Stimulated activated CD4-positive, alpha-beta T cell treated with anti-CD3 and anti-CD28 coated beads, Interleukin-2, amount 100 ng/mL, for 48 hours (primary cell): ENCODE measurements around the gene AQP5.

ENCODE experiments used
- DNase-seq, 2 donors: peaks; one replicate each; pipeline ENCODE4 v3.0.0-alpha.2; 2020

The AQP5 gene

GRCh38 chr12:49932533-49933130 is 29.0 kb upstream of the AQP5 start:
- no peak for DNase-seq

- DNase-seq: no peak
Observed at GRCh38 chr12:49933796-49934195, 27.9 kb upstream of the AQP5 start.

DNA sequence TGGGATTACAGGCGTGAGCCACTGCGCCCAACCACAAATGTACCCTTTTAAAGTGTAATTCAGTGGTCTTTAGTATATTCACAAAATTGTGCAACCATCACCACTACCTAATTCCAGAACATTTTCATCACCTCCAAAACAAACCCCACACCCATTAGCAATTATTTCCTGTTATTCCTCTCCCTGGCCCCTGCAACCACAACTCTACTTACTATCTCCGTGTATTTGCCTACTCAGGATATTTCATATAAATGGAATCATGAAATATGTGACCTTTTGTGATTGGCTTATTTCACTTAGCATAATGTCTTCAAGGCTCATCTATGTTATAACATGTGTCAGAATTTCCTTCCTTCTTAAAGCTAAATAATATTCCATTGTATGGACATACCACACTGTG is 27.2 kb upstream of the AQP5 start:
- DNase-seq: no peak

DNA sequence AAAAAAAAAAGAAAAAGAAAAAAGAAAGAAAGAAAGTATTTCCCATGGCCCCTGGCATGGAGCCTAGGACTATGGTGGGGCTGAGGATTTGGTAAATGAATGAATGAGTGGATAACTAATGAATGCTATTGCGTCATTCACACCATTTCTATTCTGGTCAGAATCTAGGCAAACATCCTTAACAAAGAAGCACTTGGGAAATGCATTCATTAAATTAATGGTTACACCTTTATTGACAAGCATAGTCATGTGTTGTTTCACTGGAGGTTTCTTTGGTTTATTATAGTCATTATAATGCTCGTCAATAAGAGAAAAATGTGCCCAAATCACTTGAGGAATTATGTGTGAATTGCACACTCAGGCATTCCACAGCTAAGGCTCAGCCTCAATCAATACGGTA is 24.7 kb upstream of the AQP5 start:
- DNase-seq: no peak

DNA sequence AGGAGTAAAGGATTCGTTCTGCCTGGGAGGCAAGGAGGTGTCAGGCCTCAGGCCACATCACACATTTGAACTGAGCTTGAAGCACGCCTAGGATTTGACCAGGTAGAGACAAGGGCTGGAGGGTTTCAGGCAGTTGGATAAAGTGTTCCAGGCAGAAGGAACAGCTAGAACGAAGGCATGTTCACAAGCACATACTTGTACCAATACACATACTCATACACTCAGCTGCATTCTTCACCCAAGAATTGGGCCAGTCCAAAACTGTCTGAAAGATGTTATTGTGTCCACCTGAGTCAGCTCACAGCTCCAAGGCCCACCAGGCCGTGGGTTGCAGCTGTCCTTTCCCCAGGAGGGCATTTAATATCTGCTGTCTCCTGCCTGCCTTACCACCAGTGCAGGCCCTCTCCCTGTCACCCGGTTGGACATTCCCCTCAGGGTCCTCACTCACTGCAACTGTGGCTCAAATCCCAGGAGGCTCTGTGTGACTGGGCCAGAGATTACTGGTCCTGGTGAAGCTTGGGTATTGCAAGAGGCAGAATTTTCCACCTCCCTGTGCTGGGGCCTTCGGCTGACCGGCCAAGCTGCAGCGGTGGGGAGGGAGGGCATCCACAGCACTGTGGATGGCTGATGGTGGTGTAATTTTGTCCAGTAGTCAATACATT is 23.9 kb upstream of the AQP5 start:
- DNase-seq: no peak

DNA sequence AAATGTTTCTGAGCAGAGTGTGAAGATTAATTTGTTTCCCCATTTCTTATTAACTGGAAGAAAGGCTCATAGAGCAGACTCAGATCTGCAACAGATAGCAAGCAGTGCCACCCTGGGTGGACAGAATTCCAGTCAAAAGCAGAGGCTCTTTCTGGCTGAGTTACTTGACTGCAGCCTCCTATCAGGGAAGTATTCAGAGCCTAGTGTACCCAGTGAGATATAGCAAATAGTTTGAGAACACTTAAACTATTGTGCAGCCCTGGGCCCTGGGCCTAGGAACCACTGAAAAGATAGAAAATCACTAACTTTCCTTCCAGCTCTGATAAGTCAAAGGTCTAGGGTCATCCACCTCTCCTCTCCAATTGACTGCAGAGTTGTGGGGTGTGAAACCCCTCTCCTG is 22.4 kb upstream of the AQP5 start:
- DNase-seq: no peak

DNA sequence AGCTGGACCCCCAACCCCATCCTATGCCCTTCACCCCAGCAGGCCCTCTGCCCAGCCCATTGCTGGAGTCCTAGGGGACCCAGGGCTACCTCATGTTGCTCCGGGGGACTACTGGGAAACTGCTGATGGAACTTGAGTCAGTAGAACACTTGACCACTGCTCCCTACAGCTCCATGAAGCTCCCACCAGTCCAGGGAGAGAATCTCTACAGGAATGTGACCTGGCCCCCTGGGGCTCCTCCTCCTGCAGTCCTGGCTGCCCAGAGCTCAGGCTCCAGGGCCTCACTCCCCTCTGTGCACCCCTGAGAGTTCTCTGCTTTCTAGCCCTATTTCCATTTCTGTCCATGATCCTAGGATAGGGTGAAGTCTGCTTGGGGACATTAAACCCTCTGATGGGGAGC is 22.0 kb upstream of the AQP5 start:
- DNase-seq: no peak

DNA sequence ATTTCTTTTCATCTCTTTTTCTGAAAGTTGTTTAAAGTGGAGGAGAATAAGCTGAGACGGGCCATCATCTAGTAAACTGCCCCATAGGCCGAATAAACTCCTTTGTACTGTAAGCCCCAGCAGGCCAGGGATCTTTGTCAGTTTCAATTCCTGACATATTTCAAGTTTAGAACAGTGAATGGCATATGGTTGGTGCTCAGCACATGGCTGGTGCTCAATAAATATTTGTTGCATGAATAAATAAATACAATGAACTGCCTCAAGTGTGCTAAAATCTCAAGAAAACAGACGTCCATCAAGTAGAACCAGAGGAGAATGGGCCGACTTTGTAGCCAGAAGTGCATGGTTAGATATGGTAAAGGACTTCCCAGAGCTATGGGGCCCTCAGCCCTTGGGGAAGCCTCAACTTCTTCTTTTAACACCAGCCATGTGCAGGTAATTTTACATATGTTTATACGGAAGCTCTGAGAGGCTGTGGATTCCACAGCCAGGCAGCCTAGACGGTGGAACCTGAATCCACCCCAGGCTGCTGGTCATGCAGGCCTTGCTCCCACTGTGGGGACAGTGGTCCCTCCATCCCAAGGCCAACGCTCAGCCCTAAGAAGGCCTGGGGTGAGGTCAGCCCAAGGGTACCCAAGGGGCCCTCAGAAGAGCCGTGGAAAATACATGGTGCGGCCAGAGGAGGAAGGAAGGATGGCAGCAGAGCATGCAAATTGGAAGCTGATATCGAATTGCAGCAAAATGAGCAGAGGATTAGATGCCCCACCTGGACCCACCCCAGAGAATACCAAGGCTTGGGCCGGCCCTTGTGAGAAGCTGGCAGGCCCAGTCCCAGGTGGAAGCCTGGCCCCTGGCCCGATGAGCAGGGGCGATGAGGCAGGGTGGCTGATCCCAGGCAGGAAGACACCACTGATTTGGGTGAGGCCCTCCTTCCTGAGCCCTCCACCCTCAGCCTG is 19.8 kb upstream of the AQP5 start:
- no peak for DNase-seq

- no peak for DNase-seq
Observed at GRCh38 chr12:49942512-49942893, 19.2 kb upstream of the AQP5 start.

DNA sequence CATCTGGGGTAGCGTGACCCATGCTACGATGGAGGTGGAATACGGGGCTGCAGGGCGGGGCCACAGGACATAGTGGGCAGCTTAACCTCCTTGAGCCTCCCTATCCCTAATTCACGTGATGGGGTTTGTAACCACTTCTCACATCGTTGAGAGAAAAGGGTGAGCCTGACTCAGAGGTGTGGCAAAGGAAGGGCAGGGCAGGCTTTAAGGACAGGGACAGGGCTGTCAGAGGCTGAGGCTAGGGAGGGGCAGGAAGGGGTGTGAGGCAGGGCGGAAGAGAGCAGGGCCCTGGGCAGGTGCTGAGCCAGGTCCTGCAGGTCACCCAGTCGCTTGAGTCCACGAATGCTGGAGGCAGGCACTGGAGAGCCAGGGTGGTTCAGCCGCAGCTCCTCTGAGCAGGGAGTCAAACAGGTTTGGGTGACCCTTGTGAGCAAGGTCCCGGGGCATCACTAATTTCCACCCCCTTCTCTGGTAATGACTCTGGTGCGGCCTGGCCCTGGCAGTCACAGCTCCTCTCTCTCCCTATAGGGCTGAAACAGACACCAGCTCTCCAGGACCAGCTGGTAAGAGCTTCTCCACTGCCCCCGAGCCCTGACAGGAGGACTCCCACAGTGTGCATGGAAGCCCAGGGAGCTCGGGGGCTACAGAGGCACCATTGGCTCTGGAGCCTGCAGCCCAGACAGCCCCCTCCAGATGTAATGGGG is 18.6 kb upstream of the AQP5 start:
- DNase-seq: no peak

DNA sequence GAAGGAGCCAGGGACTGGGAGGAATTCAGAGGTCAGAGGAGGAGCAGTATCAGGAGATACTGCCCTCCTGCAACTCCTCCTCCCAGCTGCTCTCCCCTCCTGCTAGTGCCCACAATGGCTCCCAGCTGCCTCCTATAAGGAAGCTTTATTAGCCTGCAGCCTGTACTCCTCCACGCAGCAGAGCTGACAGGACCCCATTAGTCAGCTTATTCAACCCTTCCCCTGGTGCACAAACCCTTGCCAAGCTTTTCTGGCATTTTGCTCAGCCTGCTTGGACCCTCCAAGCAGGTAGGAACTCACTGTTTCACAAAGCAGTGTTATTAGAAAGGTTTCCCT is 18.1 kb upstream of the AQP5 start:
- DNase-seq: no peak

DNA sequence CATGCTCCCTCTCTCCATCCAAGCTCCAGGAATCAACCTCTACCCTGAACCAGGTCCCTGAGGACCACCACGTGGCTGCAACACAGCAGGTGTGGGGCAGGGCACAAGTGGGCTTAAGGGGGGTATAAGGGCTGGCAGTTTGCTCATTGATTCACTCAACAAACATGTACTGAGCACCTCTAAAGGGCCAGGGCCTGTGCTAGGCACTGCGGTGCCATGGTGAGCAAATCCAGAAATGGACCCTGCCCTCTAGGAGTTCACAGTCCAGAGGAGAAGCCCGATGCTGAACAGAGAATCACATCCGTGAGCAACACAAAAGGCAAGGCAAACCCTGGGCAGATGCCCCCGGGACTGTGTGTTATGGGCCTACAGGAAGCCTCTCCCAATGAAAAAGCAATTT is 17.6 kb upstream of the AQP5 start:
- no peak for DNase-seq

DNA sequence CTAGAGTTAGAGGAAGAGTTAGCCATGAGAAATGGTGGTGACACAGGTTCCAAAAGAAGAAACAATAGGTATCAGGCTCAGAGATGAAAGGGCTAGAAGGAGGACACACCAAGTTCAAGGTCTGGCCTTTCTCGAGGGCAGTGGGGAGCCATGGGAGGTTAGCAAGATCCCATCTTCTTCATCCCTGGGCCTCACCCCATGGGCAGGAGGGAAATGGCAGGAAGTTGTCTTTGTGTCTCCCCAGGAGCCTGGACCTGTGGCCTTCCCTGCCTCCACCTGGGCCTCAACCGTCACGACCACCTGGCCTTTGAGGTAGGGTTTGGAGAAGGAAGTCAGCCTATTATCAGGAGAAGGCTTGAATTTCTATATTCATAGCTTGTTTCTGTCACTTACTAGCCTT is 17.0 kb upstream of the AQP5 start:
- DNase-seq: no peak

DNA sequence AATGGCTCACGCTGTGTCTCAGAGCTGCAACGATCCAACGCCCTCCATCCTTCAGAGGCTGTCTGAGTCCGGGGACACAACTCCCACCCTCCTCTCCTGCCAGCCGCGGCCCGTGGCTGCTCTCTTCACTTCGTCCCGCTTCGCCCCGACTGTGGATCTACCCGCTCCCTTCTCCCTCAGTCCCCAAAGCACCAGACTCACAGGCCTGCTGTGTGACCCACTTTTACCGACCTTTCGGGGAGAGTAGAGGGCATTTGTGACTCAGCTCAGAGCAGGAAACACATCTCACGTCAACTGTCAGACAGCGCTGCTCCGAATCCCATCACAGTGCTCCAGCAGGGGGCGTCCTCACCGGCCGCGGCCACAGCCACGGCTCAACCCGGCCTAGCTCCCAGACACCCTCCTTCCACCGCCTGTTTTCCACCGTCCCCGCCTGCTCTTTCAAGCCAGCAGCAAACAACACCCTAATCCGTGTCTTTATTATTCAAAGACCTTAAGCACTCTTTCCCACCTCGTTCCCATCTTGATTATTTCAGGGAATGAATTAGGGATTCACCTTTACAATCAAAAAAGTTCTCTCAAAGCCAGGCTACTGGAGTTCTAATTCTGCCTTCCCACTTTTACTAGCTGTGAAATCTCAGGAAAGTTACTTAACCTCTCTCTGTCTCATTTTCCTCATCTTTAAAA is 16.1 kb upstream of the AQP5 start:
- peak; percentile 91 to 92 for DNase-seq

GRCh38 chr12:49946086-49946485 is 15.6 kb upstream of the AQP5 start:
- no peak for DNase-seq

- no peak for DNase-seq
Observed at GRCh38 chr12:49946497-49946896, 15.2 kb upstream of the AQP5 start.

DNA sequence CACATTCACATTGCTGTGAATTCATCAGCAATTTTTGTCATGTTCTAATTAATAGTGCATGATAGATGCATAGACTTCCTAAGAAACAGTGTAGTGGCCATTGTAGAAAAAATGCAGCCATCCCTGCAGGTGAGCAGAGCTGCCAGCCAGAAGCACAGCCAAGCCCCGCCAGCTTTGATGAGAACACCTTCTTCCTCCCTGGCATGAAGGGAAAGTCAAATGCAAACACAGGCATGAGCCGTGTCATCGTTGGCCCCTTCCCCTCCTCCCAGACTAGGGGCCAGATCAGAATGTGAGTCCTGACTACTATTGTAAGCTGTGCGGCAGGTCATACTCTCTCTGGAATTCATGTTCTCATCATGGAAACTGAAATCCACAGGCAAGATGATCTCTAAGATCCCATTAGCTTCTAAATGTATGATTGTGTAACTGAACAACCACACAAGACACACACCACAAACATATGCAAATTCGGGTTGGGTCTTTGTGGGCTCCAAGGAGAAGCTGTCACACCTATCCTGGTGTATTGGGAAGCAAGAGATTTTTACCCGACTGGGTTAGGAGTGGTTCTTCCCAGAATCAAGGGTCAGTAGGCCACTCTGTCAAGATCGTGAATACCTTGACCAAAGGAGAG is 14.0 kb upstream of the AQP5 start:
- no peak for DNase-seq

- no peak for DNase-seq
Observed at GRCh38 chr12:49948866-49949845, 12.5 kb upstream of the AQP5 start.

- DNase-seq: no peak
Observed at GRCh38 chr12:49949866-49950265, 11.8 kb upstream of the AQP5 start.

DNA sequence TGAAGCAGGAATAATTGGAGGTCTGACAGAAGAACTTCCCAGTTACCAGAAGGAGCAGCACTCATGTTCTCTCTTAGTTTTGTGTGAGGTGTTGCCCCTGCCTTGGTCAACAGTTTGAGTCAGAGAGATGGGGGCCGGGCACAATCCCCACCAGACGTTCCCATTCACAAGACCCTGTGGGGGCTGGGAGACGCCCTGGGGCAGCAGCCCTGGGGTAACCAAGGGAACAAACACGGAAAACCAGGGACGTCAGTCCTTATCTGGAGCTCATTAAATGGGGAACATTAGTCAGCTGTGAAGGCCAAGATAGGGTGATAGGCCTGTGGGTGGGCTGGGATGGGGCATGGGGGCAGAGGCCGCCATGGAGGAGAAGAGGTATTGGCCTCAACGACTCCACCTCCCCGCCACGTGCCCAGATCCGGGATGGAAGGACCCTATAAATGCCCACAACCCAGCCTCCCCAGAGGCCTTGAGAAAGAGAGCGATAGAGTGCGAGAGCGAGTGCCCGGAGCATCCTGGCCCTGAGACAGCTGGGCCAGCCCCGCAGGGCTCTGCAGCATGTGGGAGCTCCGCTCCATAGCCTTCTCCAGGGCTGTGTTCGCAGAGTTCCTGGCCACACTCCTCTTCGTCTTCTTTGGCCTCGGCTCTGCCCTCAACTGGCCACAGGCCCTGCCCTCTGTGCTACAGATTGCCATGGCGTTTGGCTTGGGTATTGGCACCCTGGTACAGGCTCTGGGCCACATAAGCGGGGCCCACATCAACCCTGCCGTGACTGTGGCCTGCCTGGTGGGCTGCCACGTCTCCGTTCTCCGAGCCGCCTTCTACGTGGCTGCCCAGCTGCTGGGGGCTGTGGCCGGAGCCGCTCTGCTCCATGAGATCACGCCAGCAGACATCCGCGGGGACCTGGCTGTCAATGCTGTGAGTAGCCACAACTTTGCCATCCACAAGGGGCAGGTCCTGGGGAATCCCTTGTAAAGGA is 11.1 kb upstream of the AQP5 start, which contains the start of gene AQP2:
AQP2 (plus strand) TSS at position 465 of the 979 bp plus-strand sequence; CDS start at position 559, 94 bp downstream.
- no peak for DNase-seq
